Smooth muscle cell (in vitro differentiated cells): ENCODE results near the gene CRISP1. TPM values are rescaled to one million over a fixed set of nuclear protein-coding genes. Genes with fewer than 3 reads are reported as not detected.

ENCODE experiments used
- DNase-seq: peaks from one replicate; lab custom pipeline; 2025; ENCODE audit not compliant: unreplicated experiment; lab: John Stamatoyannopoulos, UW
- H2AFZ ChIP-seq: fragments of 200-600 bp; sonication (generic); 2 replicates; pipeline ENCODE4 v1.6.0; 2016; ENCODE audit warnings: antibody characterized with exemption, low read depth, mild to moderate bottlenecking
- H3F3A ChIP-seq: fragments of 200-600 bp; sonication (generic); 2 replicates; pipeline ENCODE4 v1.6.0; 2017; ENCODE audit warnings: antibody characterized with exemption, low read depth
- H3K27ac ChIP-seq: fragments of 200-600 bp; sonication (generic); 2 replicates; pipeline ENCODE4 v1.5.1; 2016; ENCODE audit warnings: low read depth, mild to moderate bottlenecking
- H3K27me3 ChIP-seq: fragments of 200-600 bp; sonication (generic); 2 replicates; pipeline ENCODE4 v1.6.1; 2016; ENCODE audit warnings: low read depth, mild to moderate bottlenecking
- H3K36me3 ChIP-seq: fragments of 200-600 bp; sonication (generic); 2 replicates; pipeline ENCODE4 v1.5.1; 2016; ENCODE audit warnings: low read depth
- H3K4me1 ChIP-seq: fragments of 200-600 bp; sonication (generic); 2 replicates; pipeline ENCODE4 v1.5.1; 2016; ENCODE audit warnings: low read depth
- H3K4me2 ChIP-seq: fragments of 200-600 bp; sonication (generic); 2 replicates; pipeline ENCODE4 v1.6.0; 2016; ENCODE audit warnings: mild to moderate bottlenecking
- H3K4me3 ChIP-seq: fragments of 200-600 bp; sonication (generic); 2 replicates; pipeline ENCODE4 v1.5.1; 2016; ENCODE audit warnings: mild to moderate bottlenecking
- H3K79me2 ChIP-seq: fragments of 200-600 bp; sonication (generic); 2 replicates; pipeline ENCODE4 v1.6.0; 2016; ENCODE audit warnings: low read depth, mild to moderate bottlenecking
- H3K9ac ChIP-seq: fragments of 200-600 bp; sonication (generic); 2 replicates; pipeline ENCODE4 v1.6.0; 2016; ENCODE audit warnings: low read depth
- H3K9me3 ChIP-seq: fragments of 200-600 bp; sonication (generic); replicated peaks from 2 replicates; pipeline ENCODE4 v1.5.1; 2016; ENCODE audit warnings: low read depth
- H4K20me1 ChIP-seq: fragments of 200-600 bp; sonication (generic); 2 replicates; pipeline ENCODE4 v1.6.0; 2016; ENCODE audit warnings: low read depth
- WGBS: methylation state at CpG from one replicate; pipeline ENCODE4 v1.1.7; 2016; ENCODE audit warnings: low lambda C conversion rate; 5-methylcytosine and 5-hydroxymethylcytosine counted together
- polyA plus RNA-seq: library from polyadenylated mRNA; unstranded; fragments of >200 nt; fragmentation: Nextera tagmentation; extraction: Ambion mirVana; gene quantifications from 2 replicates; pipeline ENCODE4 v1.2.1, GENCODE V29; 2016
- total RNA-seq: library from RNA; depleted of rRNA; stranded (reverse); fragments of >200 nt; gene quantifications from 2 replicates; pipeline ENCODE4 v1.2.3, GENCODE V29; 2014
- TF ChIP-seq, protein P1 (sequence below): fragments of 200-600 bp; sonication (generic); IDR thresholded peaks from 2 replicates; pipeline ENCODE4 v1.5.1; 2017; ENCODE audit warnings: borderline replicate concordance, mild to moderate bottlenecking, antibody characterized with exemption; ENCODE audit not compliant: insufficient read depth, poor library complexity, severe bottlenecking

The CRISP1 gene
- total and polyA plus RNA-seq, 2 experiments from 2014 or later = not detected

GRCh38 chr6:49839162-49839561 is 27.2 kb downstream of the CRISP1 start:
- H3K4me1 ChIP-seq = no peaks in the 10 kb centered on the region
- no peak overlapping the region for H3K9ac ChIP-seq
- H3K9me3 ChIP-seq = no peaks in the 10 kb centered on the region
- no peaks in the 10 kb centered on the region for H3K27me3 ChIP-seq
- no peak overlapping the region for H3K27ac ChIP-seq
- no peak overlapping the region for H3K4me2 ChIP-seq
- H4K20me1 ChIP-seq = no peaks in the 10 kb centered on the region
- TF ChIP-seq, protein P1, sequence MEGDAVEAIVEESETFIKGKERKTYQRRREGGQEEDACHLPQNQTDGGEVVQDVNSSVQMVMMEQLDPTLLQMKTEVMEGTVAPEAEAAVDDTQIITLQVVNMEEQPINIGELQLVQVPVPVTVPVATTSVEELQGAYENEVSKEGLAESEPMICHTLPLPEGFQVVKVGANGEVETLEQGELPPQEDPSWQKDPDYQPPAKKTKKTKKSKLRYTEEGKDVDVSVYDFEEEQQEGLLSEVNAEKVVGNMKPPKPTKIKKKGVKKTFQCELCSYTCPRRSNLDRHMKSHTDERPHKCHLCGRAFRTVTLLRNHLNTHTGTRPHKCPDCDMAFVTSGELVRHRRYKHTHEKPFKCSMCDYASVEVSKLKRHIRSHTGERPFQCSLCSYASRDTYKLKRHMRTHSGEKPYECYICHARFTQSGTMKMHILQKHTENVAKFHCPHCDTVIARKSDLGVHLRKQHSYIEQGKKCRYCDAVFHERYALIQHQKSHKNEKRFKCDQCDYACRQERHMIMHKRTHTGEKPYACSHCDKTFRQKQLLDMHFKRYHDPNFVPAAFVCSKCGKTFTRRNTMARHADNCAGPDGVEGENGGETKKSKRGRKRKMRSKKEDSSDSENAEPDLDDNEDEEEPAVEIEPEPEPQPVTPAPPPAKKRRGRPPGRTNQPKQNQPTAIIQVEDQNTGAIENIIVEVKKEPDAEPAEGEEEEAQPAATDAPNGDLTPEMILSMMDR = no peak
- H3K4me3 ChIP-seq = no peak overlapping the region
- no peaks in the 10 kb centered on the region for H3K79me2 ChIP-seq
- H2AFZ ChIP-seq = no peak overlapping the region
- no peaks in the 10 kb centered on the region for H3F3A ChIP-seq
- H3K36me3 ChIP-seq = no peaks in the 10 kb centered on the region
- no peak for DNase-seq
- 93% methylated on average over 2 of the region's 2 CpGs for WGBS

- no peaks in the 10 kb centered on the region for H3F3A ChIP-seq
- no peak overlapping the region for H3K27ac ChIP-seq
- no peak overlapping the region for H3K4me2 ChIP-seq
- 84% methylated on average over 3 of the region's 3 CpGs for WGBS
- no peak overlapping the region for H3K9ac ChIP-seq
- no peaks in the 10 kb centered on the region for H3K27me3 ChIP-seq
- no peak overlapping the region for H2AFZ ChIP-seq
- no peaks in the 10 kb centered on the region for H3K9me3 ChIP-seq
- H3K4me3 ChIP-seq = no peak overlapping the region
- no peaks in the 10 kb centered on the region for H4K20me1 ChIP-seq
- no peaks in the 10 kb centered on the region for H3K79me2 ChIP-seq
- H3K36me3 ChIP-seq = no peaks in the 10 kb centered on the region
- TF ChIP-seq, protein P1 = no peak
- no peak for DNase-seq
- no peaks in the 10 kb centered on the region for H3K4me1 ChIP-seq
Observed at GRCh38 chr6:49835140-49835539, 31.2 kb downstream of the CRISP1 start.

DNA sequence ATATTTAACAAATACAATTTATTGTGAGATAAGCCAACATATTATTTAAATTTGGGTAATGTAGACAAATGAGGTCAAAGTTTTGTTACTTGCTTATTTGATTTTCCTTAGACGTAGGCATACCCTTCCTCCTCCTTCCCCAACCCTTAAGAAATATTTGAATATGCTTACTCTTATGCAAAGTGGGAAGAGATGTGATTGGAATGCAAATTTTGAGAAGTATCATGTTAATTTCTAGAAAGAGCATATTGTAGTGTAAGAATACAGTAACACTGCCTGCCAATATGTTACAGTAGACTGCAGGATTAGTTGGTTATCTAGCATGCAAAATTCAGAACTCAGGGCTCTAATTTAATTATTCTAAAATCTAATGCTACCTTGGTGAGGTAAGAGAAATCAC is 32.9 kb downstream of the CRISP1 start:
- H3K9ac ChIP-seq = no peak overlapping the region
- no peak overlapping the region for H3K27ac ChIP-seq
- TF ChIP-seq, protein P1 = no peak
- no peak overlapping the region for H3K4me3 ChIP-seq
- no peak overlapping the region for H3K4me2 ChIP-seq
- no peaks in the 10 kb centered on the region for H3K36me3 ChIP-seq
- no peaks in the 10 kb centered on the region for H3K27me3 ChIP-seq
- no peaks in the 10 kb centered on the region for H3K9me3 ChIP-seq
- no peaks in the 10 kb centered on the region for H3F3A ChIP-seq
- H3K4me1 ChIP-seq = no peaks in the 10 kb centered on the region
- 68% methylated on average over 1 of the region's 1 CpG for WGBS
- no peaks in the 10 kb centered on the region for H3K79me2 ChIP-seq
- DNase-seq = no peak
- no peaks in the 10 kb centered on the region for H4K20me1 ChIP-seq
- no peak overlapping the region for H2AFZ ChIP-seq

DNA sequence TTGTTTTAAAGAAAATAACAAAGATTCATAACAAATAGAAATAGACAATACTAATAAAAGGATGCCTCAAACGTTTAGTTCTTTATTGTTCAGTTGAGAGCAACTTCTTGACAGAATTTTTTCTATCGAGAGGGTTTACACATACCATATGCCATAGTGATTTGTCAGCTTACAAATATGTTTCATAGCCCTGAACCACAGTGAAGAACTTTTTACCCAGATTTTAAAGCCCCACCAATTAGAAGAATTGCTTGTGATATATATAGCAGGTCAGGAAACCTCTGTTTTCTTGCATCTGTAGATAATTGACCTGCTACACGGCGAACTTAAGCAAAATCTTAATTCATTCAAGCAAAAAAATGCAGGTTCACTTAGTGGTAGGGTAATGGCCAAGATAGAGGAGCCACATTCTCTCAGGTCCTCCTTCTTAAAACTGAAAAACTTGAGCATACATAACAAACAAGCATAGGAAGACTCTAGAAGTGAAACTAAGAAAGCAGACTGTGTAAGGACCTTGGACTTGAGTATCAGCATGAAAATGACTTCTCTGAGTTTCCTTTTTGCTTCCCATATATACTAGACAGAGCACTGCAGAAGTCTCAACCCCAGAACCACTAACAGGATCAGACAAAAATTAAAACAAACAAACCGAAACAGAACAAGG is 39.5 kb downstream of the CRISP1 start:
- Histone ChIP-seq H3K9me3 (no peaks in the 10 kb centered on the region), H4K20me1 (no peaks in the 10 kb centered on the region), H2AFZ (no peak overlapping the region), H3F3A (no peaks in the 10 kb centered on the region), H3K4me3 (no peak overlapping the region), H3K4me1 (no peaks in the 10 kb centered on the region), H3K9ac (no peak overlapping the region), H3K79me2 (no peaks in the 10 kb centered on the region), H3K27ac (no peak overlapping the region), H3K4me2 (no peak overlapping the region), H3K36me3 (no peaks in the 10 kb centered on the region), H3K27me3 (no peaks in the 10 kb centered on the region)
- WGBS = 73% methylated on average over 5 of the region's 5 CpGs
- DNase-seq = no peak
- TF ChIP-seq, protein P1 = no peak
